ENCODE measurements around the gene FAM131C.
A peak's percentile ranks its signal among the peaks of the same experiment; 100 is the strongest.
"Not testable (repeated sequence)": the region's sequence is repeated elsewhere in the genome, so short reads cannot be mapped to it uniquely, and the experiment has no call there.

Gene FAM131C

GRCh38 chr1:16073490-16074119 lies at the start of gene FAM131C:
TSS of gene FAM131C (minus strand) at chr1:16073651. CDS start at chr1:16073442, 209 bp downstream.
- peak in 5 of 14 donors; percentile 9 to 48 (median 23) for DNase-seq

- no peak for DNase-seq
Observed at GRCh38 chr1:16122916-16123315, 49.5 kb upstream of the FAM131C start.

- no peak for DNase-seq
Observed at GRCh38 chr1:16122350-16122881, 49.0 kb upstream of the FAM131C start.

- DNase-seq = no peak
Observed at GRCh38 chr1:16120940-16121410, 47.5 kb upstream of the FAM131C start.

GRCh38 chr1:16120407-16120806 lies 47.0 kb upstream of the FAM131C start:
- no peak for DNase-seq

- no peak for DNase-seq
Observed at GRCh38 chr1:16119926-16120325, 46.5 kb upstream of the FAM131C start.

- no peak for DNase-seq
Observed at GRCh38 chr1:16119504-16119903, 46.1 kb upstream of the FAM131C start.

- DNase-seq = peak in 2 of 14 donors; percentile 10 to 77
Observed at GRCh38 chr1:16118706-16119105, 45.3 kb upstream of the FAM131C start.

- no peak for DNase-seq
Observed at GRCh38 chr1:16117936-16118335, 44.5 kb upstream of the FAM131C start.

GRCh38 chr1:16117369-16117768 lies 43.9 kb upstream of the FAM131C start:
- no peak for DNase-seq

- DNase-seq = no peak
Observed at GRCh38 chr1:16116625-16117024, 43.2 kb upstream of the FAM131C start.

GRCh38 chr1:16116002-16116401 lies 42.6 kb upstream of the FAM131C start:
- no peak for DNase-seq

GRCh38 chr1:16115468-16115983 lies 42.1 kb upstream of the FAM131C start:
- no peak for DNase-seq

GRCh38 chr1:16114527-16115467 lies 41.3 kb upstream of the FAM131C start:
- no peak for DNase-seq

- DNase-seq = no peak
Observed at GRCh38 chr1:16112596-16113555, 39.4 kb upstream of the FAM131C start.

GRCh38 chr1:16111771-16112595 lies 38.5 kb upstream of the FAM131C start:
- DNase-seq = peak in 1 of 14 donors; percentile 38

GRCh38 chr1:16110884-16111283 lies 37.4 kb upstream of the FAM131C start:
- no peak for DNase-seq

GRCh38 chr1:16110456-16110855 lies 37.0 kb upstream of the FAM131C start:
- no peak for DNase-seq

- DNase-seq = no peak
Observed at GRCh38 chr1:16109571-16109970, 36.1 kb upstream of the FAM131C start.

GRCh38 chr1:16107039-16107438 lies 33.6 kb upstream of the FAM131C start:
- DNase-seq = not testable (repeated sequence)

GRCh38 chr1:16101623-16102022 lies 28.2 kb upstream of the FAM131C start:
- no peak for DNase-seq
